Neural cell (in vitro differentiated cells): ENCODE results near the gene JMJD1C.

ENCODE experiments used
- POLR2AphosphoS5 ChIP-seq: IDR thresholded peaks from 2 replicates; pipeline ENCODE4 v1.6.1; 2012
- TAF1 ChIP-seq: IDR thresholded peaks from 2 replicates; pipeline ENCODE4 v1.6.1; 2012; ENCODE audit warnings: low read depth
- TF ChIP-seq, protein P1 (sequence below): fragments of 450-650 bp; IDR thresholded peaks from 2 replicates; pipeline ENCODE4 v1.5.1; 2014; ENCODE audit warnings: antibody characterized with exemption, mild to moderate bottlenecking, moderate library complexity; ENCODE audit not compliant: poor library complexity, severe bottlenecking

- TF ChIP-seq TAF1 (no peak), POLR2AphosphoS5 (no peak)
- TF ChIP-seq, protein P1, sequence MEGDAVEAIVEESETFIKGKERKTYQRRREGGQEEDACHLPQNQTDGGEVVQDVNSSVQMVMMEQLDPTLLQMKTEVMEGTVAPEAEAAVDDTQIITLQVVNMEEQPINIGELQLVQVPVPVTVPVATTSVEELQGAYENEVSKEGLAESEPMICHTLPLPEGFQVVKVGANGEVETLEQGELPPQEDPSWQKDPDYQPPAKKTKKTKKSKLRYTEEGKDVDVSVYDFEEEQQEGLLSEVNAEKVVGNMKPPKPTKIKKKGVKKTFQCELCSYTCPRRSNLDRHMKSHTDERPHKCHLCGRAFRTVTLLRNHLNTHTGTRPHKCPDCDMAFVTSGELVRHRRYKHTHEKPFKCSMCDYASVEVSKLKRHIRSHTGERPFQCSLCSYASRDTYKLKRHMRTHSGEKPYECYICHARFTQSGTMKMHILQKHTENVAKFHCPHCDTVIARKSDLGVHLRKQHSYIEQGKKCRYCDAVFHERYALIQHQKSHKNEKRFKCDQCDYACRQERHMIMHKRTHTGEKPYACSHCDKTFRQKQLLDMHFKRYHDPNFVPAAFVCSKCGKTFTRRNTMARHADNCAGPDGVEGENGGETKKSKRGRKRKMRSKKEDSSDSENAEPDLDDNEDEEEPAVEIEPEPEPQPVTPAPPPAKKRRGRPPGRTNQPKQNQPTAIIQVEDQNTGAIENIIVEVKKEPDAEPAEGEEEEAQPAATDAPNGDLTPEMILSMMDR, result no peak
Observed at GRCh38 chr10:63175534-63175933, 290.2 kb downstream of the JMJD1C start.
